SK-N-SH (cell line): ENCODE measurements around the gene CALM1. TPM values are rescaled to one million over a fixed set of nuclear protein-coding genes. Genes with fewer than 3 reads are reported as not detected.

ENCODE experiments used
- CTCF ChIA-PET: fragments of 300-600, 350-600 bp; formaldehyde crosslinking; extraction: SDS; loops from one replicate; lab custom pipeline; 2021; lab: Yijun Ruan, JAX
- POLR2A ChIA-PET: fragments of 350-600 bp; sonication (Branson Sonifier 250); formaldehyde crosslinking; extraction: SDS; loops from one replicate; lab custom pipeline; 2020; ENCODE audit warnings: antibody characterized with exemption, inconsistent platforms; lab: Yijun Ruan, JAX
- DNase-seq: peaks from one replicate; pipeline ENCODE4 v3.0.0; 2012
- H2AFZ ChIP-seq: fragments of 200-600 bp; sonication (generic); 2 replicates; pipeline ENCODE4 v1.8.1; 2016; ENCODE audit warnings: antibody characterized with exemption, mild to moderate bottlenecking, low read depth
- H3F3A ChIP-seq: fragments of 200-600 bp; sonication (generic); replicated peaks from 2 replicates; pipeline ENCODE3; 2016; ENCODE audit warnings: antibody characterized with exemption, mild to moderate bottlenecking; ENCODE audit not compliant: insufficient read depth
- H3K27ac ChIP-seq, 2 experiments: fragments of 200-500 bp in 1 of 2; fragments of 200-600 bp in 1 of 2; sonication (Bioruptor generic) in 1 of 2; sonication (generic), shearing (Covaris generic) in 1 of 2; 2 replicates each; pipeline versions ENCODE4 v1.5.1 to v1.6.1; 2014 to 2016; ENCODE audit warnings: low read depth in 2 of 2, inconsistent platforms in 1 of 2, low read length in 1 of 2, mild to moderate bottlenecking in 1 of 2, mixed read lengths in 1 of 2
- H3K27me3 ChIP-seq: fragments of 200-600 bp; sonication (generic), shearing (Covaris generic); 2 replicates; pipeline ENCODE4 v1.6.1; 2016; ENCODE audit warnings: mixed run types; ENCODE audit not compliant: insufficient read depth
- H3K36me3 ChIP-seq, 2 experiments: fragments of 200-500 bp in 1 of 2; fragments of 200-600 bp in 1 of 2; sonication (Bioruptor generic) in 1 of 2; sonication (generic) in 1 of 2; replicated peaks in 1 of 2; 2 replicates each; pipeline versions ENCODE3 to v1.5.1; 2014 to 2016; ENCODE audit warnings: low read length in 1 of 2, mild to moderate bottlenecking in 1 of 2; ENCODE audit not compliant: insufficient read depth in 2 of 2, control insufficient read depth in 1 of 2
- H3K4me1 ChIP-seq, 2 experiments: fragments of 200-500 bp in 1 of 2; fragments of 200-600 bp in 1 of 2; sonication (Bioruptor generic) in 1 of 2; sonication (generic), shearing (Covaris generic) in 1 of 2; 2 replicates each; pipeline versions ENCODE4 v1.5.1 to v1.6.1; 2014 to 2016; ENCODE audit warnings: low read depth in 1 of 2, low read length in 1 of 2, mixed run types in 1 of 2; ENCODE audit not compliant: insufficient read depth in 2 of 2, control insufficient read depth in 1 of 2
- H3K4me2 ChIP-seq: fragments of 200-600 bp; sonication (generic), shearing (Covaris generic); 2 replicates; pipeline ENCODE4 v1.6.1; 2017; ENCODE audit warnings: mixed run types
- H3K4me3 ChIP-seq, 2 experiments: fragments of 200-500 bp in 1 of 2; fragments of 200-600 bp in 1 of 2; sonication (Bioruptor generic) in 1 of 2; sonication (generic), shearing (Covaris generic) in 1 of 2; 2 replicates each; pipeline versions ENCODE4 v1.5.1 to v1.8.1; 2014 to 2016; ENCODE audit warnings: low read depth in 2 of 2, inconsistent platforms in 1 of 2, low read length in 1 of 2, mild to moderate bottlenecking in 1 of 2, mixed read lengths in 1 of 2, moderate library complexity in 1 of 2
- H3K79me2 ChIP-seq: fragments of 200-600 bp; sonication (generic); 2 replicates; pipeline ENCODE4 v1.8.1; 2017; ENCODE audit warnings: mild to moderate bottlenecking; ENCODE audit not compliant: insufficient read depth
- H3K9ac ChIP-seq: fragments of 200-600 bp; sonication (generic); 2 replicates; pipeline ENCODE4 v1.6.1; 2017; ENCODE audit warnings: mixed run types
- H3K9me2 ChIP-seq: fragments of 200-600 bp; sonication (generic); 2 replicates; pipeline ENCODE4 v1.6.1; 2017; ENCODE audit warnings: mixed run types
- H3K9me3 ChIP-seq: fragments of 200-600 bp; sonication (generic); 2 replicates; pipeline ENCODE4 v1.6.1; 2017; ENCODE audit warnings: mixed run types, mild to moderate bottlenecking, moderate library complexity
- H4K20me1 ChIP-seq: fragments of 200-600 bp; sonication (generic); 2 replicates; pipeline ENCODE4 v1.6.1; 2017; ENCODE audit warnings: mild to moderate bottlenecking, mixed run types; ENCODE audit not compliant: insufficient read depth
- CHD2 ChIP-seq: fragments of 150-350 bp; IDR thresholded peaks from 2 replicates; pipeline ENCODE4 v1.6.1; 2018; ENCODE audit warnings: low read length; ENCODE audit not compliant: partially characterized antibody
- EP300 ChIP-seq, 2 experiments: IDR thresholded peaks; 2 replicates each; pipeline versions ENCODE4 v1.4.0 to v1.6.1; 2012; ENCODE audit warnings: borderline replicate concordance in 1 of 2, low read depth in 1 of 2, low read length in 1 of 2
- EZH2phosphoT487 ChIP-seq: fragments of 200-600 bp; sonication (generic); IDR thresholded peaks from 2 replicates; pipeline ENCODE4 v1.6.1; 2017; ENCODE audit warnings: low read depth, mixed run types, mild to moderate bottlenecking, antibody characterized with exemption, moderate library complexity, borderline replicate concordance
- FOSL2 ChIP-seq: IDR thresholded peaks from 2 replicates; pipeline ENCODE4 v1.4.0; 2012; ENCODE audit warnings: low read depth, mild to moderate bottlenecking, moderate library complexity, borderline replicate concordance
- FOXJ3 ChIP-seq: sonication (generic); formaldehyde crosslinking; IDR thresholded peaks from 2 replicates; pipeline ENCODE4 v1.5.1; 2020; ENCODE audit warnings: mild to moderate bottlenecking, missing genetic modification reagents
- FOXM1 ChIP-seq: IDR thresholded peaks from 2 replicates; pipeline ENCODE4 v1.4.0; 2012; ENCODE audit warnings: low read depth, mild to moderate bottlenecking
- GABPA ChIP-seq: IDR thresholded peaks from 2 replicates; pipeline ENCODE4 v1.4.0; 2012; ENCODE audit warnings: low read depth, mild to moderate bottlenecking
- JUND ChIP-seq: IDR thresholded peaks from 2 replicates; pipeline ENCODE4 v1.4.0; 2012
- MXI1 ChIP-seq: IDR thresholded peaks from 2 replicates; pipeline ENCODE4 v1.6.1; 2012; ENCODE audit warnings: mild to moderate bottlenecking, low read depth, low read length, improper control_type of control experiment
- POLR2AphosphoS5 ChIP-seq: IDR thresholded peaks from 2 replicates; pipeline ENCODE4 v1.6.1; 2012; ENCODE audit warnings: low read depth, low read length
- RAD21 ChIP-seq: IDR thresholded peaks from 2 replicates; pipeline ENCODE4 v1.6.1; 2012; ENCODE audit warnings: mild to moderate bottlenecking, low read length
- RCOR1 ChIP-seq: fragments of 150-350 bp; IDR thresholded peaks from 2 replicates; pipeline ENCODE4 v1.6.1; 2017; ENCODE audit warnings: antibody characterized with exemption, low read length
- RFX5 ChIP-seq: IDR thresholded peaks from 2 replicates; pipeline ENCODE4 v1.6.1; 2012; ENCODE audit warnings: mild to moderate bottlenecking, improper control_type of control experiment, low read length
- RXRA ChIP-seq: IDR thresholded peaks from 2 replicates; pipeline ENCODE4 v1.4.0; 2012; ENCODE audit warnings: low read depth, mild to moderate bottlenecking, borderline replicate concordance
- TAF1 ChIP-seq: IDR thresholded peaks from 2 replicates; pipeline ENCODE4 v1.6.1; 2012; ENCODE audit warnings: low read depth, mild to moderate bottlenecking, low read length, moderate library complexity, borderline replicate concordance
- TEAD4 ChIP-seq: IDR thresholded peaks from 2 replicates; pipeline ENCODE4 v1.4.0; 2012; ENCODE audit warnings: mild to moderate bottlenecking, borderline replicate concordance; ENCODE audit not compliant: insufficient read depth
- YY1 ChIP-seq: IDR thresholded peaks from 2 replicates; pipeline ENCODE4 v1.4.0; 2012; ENCODE audit warnings: low read depth, mild to moderate bottlenecking
- WGBS: methylation state at CpG from one replicate; pipeline ENCODE4 v1.1.6; 2017; ENCODE audit warnings: low lambda C conversion rate; 5-methylcytosine and 5-hydroxymethylcytosine counted together
- polyA plus RNA-seq, 3 experiments: library from polyadenylated mRNA; depleted of rRNA; stranded (reverse); fragments of >200 nt; gene quantifications; 2 replicates each; pipeline ENCODE4 v1.2.3, GENCODE V29; 2012
- TF ChIP-seq, protein P1 (sequence below): fragments of 200-600 bp; sonication (generic); IDR thresholded peaks from 2 replicates; pipeline ENCODE4 v1.6.1; 2017; ENCODE audit warnings: antibody characterized with exemption, mild to moderate bottlenecking, moderate library complexity
- TF ChIP-seq, protein P2 (sequence below): IDR thresholded peaks from 2 replicates; pipeline ENCODE4 v1.4.0; 2012; ENCODE audit warnings: low read depth
- TF ChIP-seq, protein P3 (sequence below): fragments of 150-350 bp; IDR thresholded peaks from 2 replicates; pipeline ENCODE4 v1.6.1; 2017; ENCODE audit warnings: antibody characterized with exemption, low read length, low read depth, borderline replicate concordance

The CALM1 gene
- polyA plus RNA-seq, 1 of the 3 experiments (the other 2 are of a cell fraction): 299 TPM

DNA sequence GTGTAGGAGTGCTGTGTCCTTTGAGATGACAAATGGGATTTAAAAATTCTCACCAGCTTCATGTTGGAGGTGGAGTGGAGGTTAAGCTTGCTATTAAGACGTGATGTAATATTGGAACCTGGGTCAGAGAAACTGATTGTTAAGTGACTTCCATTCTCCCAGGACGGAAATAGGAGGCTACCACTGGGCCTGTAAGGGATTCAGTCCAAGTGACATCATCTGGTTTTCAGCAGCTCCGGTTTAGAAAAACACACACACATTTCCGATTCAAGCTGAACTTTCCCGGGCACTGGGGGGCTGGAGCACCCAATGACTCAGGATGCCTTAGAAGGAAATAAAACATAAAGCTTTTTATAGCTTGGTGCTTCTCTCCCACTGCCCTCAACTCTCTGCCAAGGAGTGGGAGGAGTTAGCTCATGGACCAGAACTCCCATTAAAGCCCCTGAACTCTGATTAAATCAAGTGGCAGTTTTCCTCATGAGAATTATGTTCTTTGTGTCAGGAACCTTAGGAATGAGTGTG is 12.4 kb downstream of the CALM1 start (continued):
- TF ChIP-seq FOSL2 (peak; percentile 76), TAF1 (no peak), RCOR1 (no peak), MXI1 (no peak), CHD2 (no peak), RFX5 (no peak), RXRA (peak; percentile 84; the same call in 1 of the 2 replicates)
- TF ChIP-seq, protein P1, sequence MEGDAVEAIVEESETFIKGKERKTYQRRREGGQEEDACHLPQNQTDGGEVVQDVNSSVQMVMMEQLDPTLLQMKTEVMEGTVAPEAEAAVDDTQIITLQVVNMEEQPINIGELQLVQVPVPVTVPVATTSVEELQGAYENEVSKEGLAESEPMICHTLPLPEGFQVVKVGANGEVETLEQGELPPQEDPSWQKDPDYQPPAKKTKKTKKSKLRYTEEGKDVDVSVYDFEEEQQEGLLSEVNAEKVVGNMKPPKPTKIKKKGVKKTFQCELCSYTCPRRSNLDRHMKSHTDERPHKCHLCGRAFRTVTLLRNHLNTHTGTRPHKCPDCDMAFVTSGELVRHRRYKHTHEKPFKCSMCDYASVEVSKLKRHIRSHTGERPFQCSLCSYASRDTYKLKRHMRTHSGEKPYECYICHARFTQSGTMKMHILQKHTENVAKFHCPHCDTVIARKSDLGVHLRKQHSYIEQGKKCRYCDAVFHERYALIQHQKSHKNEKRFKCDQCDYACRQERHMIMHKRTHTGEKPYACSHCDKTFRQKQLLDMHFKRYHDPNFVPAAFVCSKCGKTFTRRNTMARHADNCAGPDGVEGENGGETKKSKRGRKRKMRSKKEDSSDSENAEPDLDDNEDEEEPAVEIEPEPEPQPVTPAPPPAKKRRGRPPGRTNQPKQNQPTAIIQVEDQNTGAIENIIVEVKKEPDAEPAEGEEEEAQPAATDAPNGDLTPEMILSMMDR: no peak
- TF ChIP-seq, protein P2, sequence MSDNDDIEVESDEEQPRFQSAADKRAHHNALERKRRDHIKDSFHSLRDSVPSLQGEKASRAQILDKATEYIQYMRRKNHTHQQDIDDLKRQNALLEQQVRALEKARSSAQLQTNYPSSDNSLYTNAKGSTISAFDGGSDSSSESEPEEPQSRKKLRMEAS: peak; percentile 53; the same call in 1 of the 2 replicates

DNA sequence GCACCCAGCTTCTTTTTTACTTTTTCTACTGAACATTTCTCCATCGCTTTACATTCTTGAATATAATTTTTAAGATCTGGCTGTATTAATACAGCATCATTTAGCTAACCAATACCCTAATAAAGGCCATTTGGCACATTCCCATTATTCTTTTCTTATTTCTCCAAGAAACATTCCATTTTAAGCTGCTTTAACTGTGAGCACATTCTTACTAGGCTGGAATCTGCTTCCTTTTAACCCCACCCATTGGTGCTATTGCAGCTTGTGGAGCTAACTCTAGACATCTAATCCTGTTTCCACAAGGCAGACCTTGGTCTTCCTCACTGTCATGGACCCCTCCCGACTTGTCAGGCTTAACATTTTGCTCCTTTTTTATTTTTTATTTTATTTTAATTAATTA is 15.2 kb downstream of the CALM1 start:
- Histone ChIP-seq H3F3A (peaks cover 25% of the 10 kb centered on the region), H3K27ac (no peak overlapping the region), H4K20me1 (no peaks in the 10 kb centered on the region), H3K9me2 (no peaks in the 10 kb centered on the region), H3K4me3 (no peak overlapping the region), H3K79me2 (no peaks in the 10 kb centered on the region), H3K36me3 (peaks cover 0 to 5% of the 10 kb centered on the region in 2 experiments), H3K9ac (no peak overlapping the region), H3K9me3 (no peaks in the 10 kb centered on the region), H3K4me2 (no peak overlapping the region), H3K27me3 (no peaks in the 10 kb centered on the region), H3K4me1 (peaks cover 15 to 17% of the 10 kb centered on the region in 2 experiments; a peak in 3 of 4 replicates), H2AFZ (no peak overlapping the region)
- WGBS: 79% methylated on average over 2 of the region's 2 CpGs
- ChIA-PET CTCF (interaction anchor here (1.1 to 1.6 kb wide), 2 partner anchors 10 to 38 kb away, joined by 3 read pairs; no protein-coding TSS in a partner anchor), POLR2A (no interaction called here)
- TF ChIP-seq RAD21: no peak
- no peak for TF ChIP-seq EP300 (IDR thresholded peaks at IDR 0.05; ENCODE audit: borderline replicate concordance in 1 of 2, low read depth in 1 of 2, low read length in 1 of 2)
- TF ChIP-seq TEAD4: no peak
- TF ChIP-seq, protein P3, sequence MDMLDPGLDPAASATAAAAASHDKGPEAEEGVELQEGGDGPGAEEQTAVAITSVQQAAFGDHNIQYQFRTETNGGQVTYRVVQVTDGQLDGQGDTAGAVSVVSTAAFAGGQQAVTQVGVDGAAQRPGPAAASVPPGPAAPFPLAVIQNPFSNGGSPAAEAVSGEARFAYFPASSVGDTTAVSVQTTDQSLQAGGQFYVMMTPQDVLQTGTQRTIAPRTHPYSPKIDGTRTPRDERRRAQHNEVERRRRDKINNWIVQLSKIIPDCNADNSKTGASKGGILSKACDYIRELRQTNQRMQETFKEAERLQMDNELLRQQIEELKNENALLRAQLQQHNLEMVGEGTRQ: no peak
- TF ChIP-seq YY1: no peak
- no peak for TF ChIP-seq EZH2phosphoT487
- TF ChIP-seq POLR2AphosphoS5: no peak
- TF ChIP-seq, protein P2: no peak
- no peak for TF ChIP-seq GABPA
- TF ChIP-seq FOXM1: no peak
- TF ChIP-seq FOXJ3 (CRISPR knock-in tag): no peak
- TF ChIP-seq CHD2: no peak
- no peak for TF ChIP-seq JUND
- DNase-seq: no peak
